PC-9 (cell line): Measurements from ENCODE around the gene WDR20.
"Not testable (repeated sequence)": the region's sequence is repeated elsewhere in the genome, so short reads cannot be mapped to it uniquely, and the experiment has no call there.

Experiments
- CTCF ChIP-seq: fragments of 200-600 bp; sonication (generic); conservative IDR thresholded peaks from 2 replicates; pipeline ENCODE4 v1.6.1; 2017; ENCODE audit warnings: mixed run types, antibody characterized with exemption, mild to moderate bottlenecking, moderate library complexity
- EZH2 ChIP-seq: fragments of 200-600 bp; sonication (generic); IDR thresholded peaks from 2 replicates; pipeline ENCODE4 v1.8.0; 2017; ENCODE audit warnings: antibody characterized with exemption, low read depth

GRCh38 chr14:102134719-102135118 lies 5.0 kb upstream of the WDR20 start:
- not testable (repeated sequence) for TF ChIP-seq CTCF, EZH2
